ENCODE results near the gene ARID1B. TPM values are rescaled to one million over a fixed set of nuclear protein-coding genes. Genes with fewer than 3 reads are reported as not detected.

ARID1B gene
- total and polyA plus RNA-seq, 9 of the 15 experiments (the other 6 are each of a cell fraction or from before 2014, with no cell fraction given), result 12.5 to 50.5 (median 25.8) TPM

GRCh38 chr6:157181649-157182048, 404.5 kb downstream of the ARID1B start:
- in situ Hi-C loops (cut with MboI) (loop anchor here (10.0 to 25.0 kb wide), 2 partner anchors 617 to 1869 kb away; partner anchors contain the start of gene TFB1M), intact Hi-C loops (cut with micrococcal nuclease) (loop anchor here (5.0 kb wide), 1 partner anchor 91 kb away; no protein-coding TSS in a partner anchor)
- ChIA-PET POLR2A (interaction anchor here (0.5 to 1.0 kb wide), 4 partner anchors 11 to 501 kb away, joined by 3 to 5 read pairs (median 4); no protein-coding TSS in a partner anchor), CTCF (ENCODE audit: low intra/inter-chr PET ratio) (interaction anchor here (0.6 to 4.8 kb wide), 2 partner anchors 147 to 284 kb away, joined by 4 to 35 read pairs; no protein-coding TSS in a partner anchor)
- H4K20me1 ChIP-seq (replicated peaks; ENCODE audit: control insufficient read depth, insufficient read depth, low read length), result no peaks in the 10 kb centered on the region
- H3K4me3 ChIP-seq, result no peak overlapping the region
- no peak for TF ChIP-seq HOXB6 (CRISPR knock-in tag; IDR thresholded peaks at IDR 0.05; ENCODE audit: borderline replicate concordance)
- no peak for TF ChIP-seq HCFC1 (IDR thresholded peaks at IDR 0.05; ENCODE audit: low read depth, low read length)
- TF ChIP-seq MYNN (IDR thresholded peaks at IDR 0.05), result no peak
- TF ChIP-seq MYNN (CRISPR knock-in tag; IDR thresholded peaks at IDR 0.05), result no peak
- no peak for TF ChIP-seq HLTF (IDR thresholded peaks at IDR 0.05)
- no peak for TF ChIP-seq STAT5A (IDR thresholded peaks at IDR 0.05; ENCODE audit: borderline replicate concordance, low read length)
- no peak for TF ChIP-seq DPF2 (IDR thresholded peaks at IDR 0.05)
- no peak for TF ChIP-seq ARHGAP35 (IDR thresholded peaks at IDR 0.05; ENCODE audit: partially characterized antibody)
- no peak for TF ChIP-seq CTCF (IDR thresholded peaks at IDR 0.05 in 2 of 3, conservative IDR thresholded peaks at IDR 0.05 in 1 of 3; ENCODE audit: insufficient read depth in 2 of 3, low read depth in 1 of 3, low read length in 3 of 3)
- TF ChIP-seq THAP7 (CRISPR knock-in tag; IDR thresholded peaks at IDR 0.05), result no peak
- no peak for TF ChIP-seq GABPB2 (CRISPR knock-in tag; conservative IDR thresholded peaks at IDR 0.05)
- H3K9me3 ChIP-seq (replicated peaks; ENCODE audit: control insufficient read depth, insufficient read depth, low read depth, low read length), result no peaks in the 10 kb centered on the region
- peaks cover 30% of the 10 kb centered on the region for H3K36me3 ChIP-seq (ENCODE audit: control insufficient read depth, insufficient read depth, low read length)
- no peak for DNase-seq (ENCODE audit: extremely low read depth in 1 of 4, low spot score in 3 of 4)
- no peak overlapping the region for H2AFZ ChIP-seq (ENCODE audit: low read depth, low read length)
- 79% methylated on average over 5 of the region's 5 CpGs for WGBS (ENCODE audit: insufficient coverage, low coverage, missing lambda C conversion rate)
- H3K79me2 ChIP-seq (ENCODE audit: control insufficient read depth, insufficient read depth, low read length), result no peaks in the 10 kb centered on the region
- peaks cover 0 to 6% of the 10 kb centered on the region in 2 experiments; a peak in 3 of 5 replicates for H3K4me1 ChIP-seq (replicated peaks in 1 of 2; ENCODE audit: control insufficient read depth in 2 of 2, insufficient read depth in 2 of 2, low read length in 2 of 2)
- H3K4me2 ChIP-seq (ENCODE audit: insufficient read depth, low read length), result no peak overlapping the region
- no peak overlapping the region for H3K9ac ChIP-seq (ENCODE audit: insufficient read depth in 1 of 2, low read depth in 2 of 2, low read length in 2 of 2)
- no peaks in the 10 kb centered on the region for H3K27me3 ChIP-seq (ENCODE audit: control insufficient read depth in 2 of 2, insufficient read depth in 2 of 2, low read length in 2 of 2)
- BruUV-seq (replicated peaks), result no TSS peak
- ATAC-seq, result no peak
- no peak for FAIRE-seq
- no peaks in the 10 kb centered on the region for H3K9me1 ChIP-seq (ENCODE audit: control insufficient read depth, insufficient read depth, low read length)
- H3K27ac ChIP-seq (ENCODE audit: extremely low read depth, low read depth, low read length), result no peak overlapping the region
